NB4 (cell line): ENCODE data around the gene PDIA5.

ENCODE experiments used
- DNase-seq: peaks from one replicate; pipeline ENCODE4 v3.0.0; 2010; ENCODE audit warnings: low read depth
- H3K4me3 ChIP-seq: one replicate; pipeline ENCODE4 v1.5.1; 2011; ENCODE audit warnings: mild to moderate bottlenecking, low read depth, low read length, moderate library complexity
- MYC ChIP-seq: IDR thresholded peaks from 2 replicates; pipeline ENCODE4 v1.6.1; 2011; ENCODE audit warnings: low read depth, low read length
- POLR2A ChIP-seq: IDR thresholded peaks from 2 replicates; pipeline ENCODE4 v1.6.1; 2011; ENCODE audit warnings: mild to moderate bottlenecking; ENCODE audit not compliant: insufficient read length; ENCODE audit errors: extremely low read depth
- TF ChIP-seq, protein P1 (sequence below): IDR thresholded peaks from one replicate; pipeline ENCODE4 v1.5.1; 2012; ENCODE audit warnings: low read depth, low read length
- TF ChIP-seq, protein P2 (sequence below): IDR thresholded peaks from 2 replicates; pipeline ENCODE4 v1.6.1; 2011; ENCODE audit warnings: low read depth, low read length

The PDIA5 gene

DNA sequence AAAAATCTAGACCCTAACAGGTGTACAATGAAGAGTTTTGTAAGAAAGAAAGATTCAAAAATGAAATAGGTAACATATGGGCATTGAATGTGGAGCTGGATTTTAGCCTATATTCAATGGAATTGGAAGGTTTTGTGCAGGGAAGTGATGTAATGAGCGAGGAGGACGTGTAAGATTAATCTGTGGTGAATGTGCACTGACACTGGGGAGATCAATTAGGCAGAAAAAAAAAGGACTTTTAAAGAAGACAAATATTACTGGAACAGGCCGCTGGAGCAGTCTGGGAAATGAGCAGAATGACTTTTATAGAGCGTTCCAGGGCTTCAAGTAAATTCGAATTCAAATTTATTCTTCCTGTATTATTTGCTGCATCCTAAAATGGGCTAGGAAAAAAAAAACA lies 55.2 kb downstream of the PDIA5 start:
- TF ChIP-seq, protein P1, sequence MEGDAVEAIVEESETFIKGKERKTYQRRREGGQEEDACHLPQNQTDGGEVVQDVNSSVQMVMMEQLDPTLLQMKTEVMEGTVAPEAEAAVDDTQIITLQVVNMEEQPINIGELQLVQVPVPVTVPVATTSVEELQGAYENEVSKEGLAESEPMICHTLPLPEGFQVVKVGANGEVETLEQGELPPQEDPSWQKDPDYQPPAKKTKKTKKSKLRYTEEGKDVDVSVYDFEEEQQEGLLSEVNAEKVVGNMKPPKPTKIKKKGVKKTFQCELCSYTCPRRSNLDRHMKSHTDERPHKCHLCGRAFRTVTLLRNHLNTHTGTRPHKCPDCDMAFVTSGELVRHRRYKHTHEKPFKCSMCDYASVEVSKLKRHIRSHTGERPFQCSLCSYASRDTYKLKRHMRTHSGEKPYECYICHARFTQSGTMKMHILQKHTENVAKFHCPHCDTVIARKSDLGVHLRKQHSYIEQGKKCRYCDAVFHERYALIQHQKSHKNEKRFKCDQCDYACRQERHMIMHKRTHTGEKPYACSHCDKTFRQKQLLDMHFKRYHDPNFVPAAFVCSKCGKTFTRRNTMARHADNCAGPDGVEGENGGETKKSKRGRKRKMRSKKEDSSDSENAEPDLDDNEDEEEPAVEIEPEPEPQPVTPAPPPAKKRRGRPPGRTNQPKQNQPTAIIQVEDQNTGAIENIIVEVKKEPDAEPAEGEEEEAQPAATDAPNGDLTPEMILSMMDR = no peak
- no peak for TF ChIP-seq MYC
- no peak for TF ChIP-seq POLR2A
- TF ChIP-seq, protein P2, sequence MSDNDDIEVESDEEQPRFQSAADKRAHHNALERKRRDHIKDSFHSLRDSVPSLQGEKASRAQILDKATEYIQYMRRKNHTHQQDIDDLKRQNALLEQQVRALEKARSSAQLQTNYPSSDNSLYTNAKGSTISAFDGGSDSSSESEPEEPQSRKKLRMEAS = no peak
- no peak for DNase-seq
- no peak overlapping the region for H3K4me3 ChIP-seq

DNA sequence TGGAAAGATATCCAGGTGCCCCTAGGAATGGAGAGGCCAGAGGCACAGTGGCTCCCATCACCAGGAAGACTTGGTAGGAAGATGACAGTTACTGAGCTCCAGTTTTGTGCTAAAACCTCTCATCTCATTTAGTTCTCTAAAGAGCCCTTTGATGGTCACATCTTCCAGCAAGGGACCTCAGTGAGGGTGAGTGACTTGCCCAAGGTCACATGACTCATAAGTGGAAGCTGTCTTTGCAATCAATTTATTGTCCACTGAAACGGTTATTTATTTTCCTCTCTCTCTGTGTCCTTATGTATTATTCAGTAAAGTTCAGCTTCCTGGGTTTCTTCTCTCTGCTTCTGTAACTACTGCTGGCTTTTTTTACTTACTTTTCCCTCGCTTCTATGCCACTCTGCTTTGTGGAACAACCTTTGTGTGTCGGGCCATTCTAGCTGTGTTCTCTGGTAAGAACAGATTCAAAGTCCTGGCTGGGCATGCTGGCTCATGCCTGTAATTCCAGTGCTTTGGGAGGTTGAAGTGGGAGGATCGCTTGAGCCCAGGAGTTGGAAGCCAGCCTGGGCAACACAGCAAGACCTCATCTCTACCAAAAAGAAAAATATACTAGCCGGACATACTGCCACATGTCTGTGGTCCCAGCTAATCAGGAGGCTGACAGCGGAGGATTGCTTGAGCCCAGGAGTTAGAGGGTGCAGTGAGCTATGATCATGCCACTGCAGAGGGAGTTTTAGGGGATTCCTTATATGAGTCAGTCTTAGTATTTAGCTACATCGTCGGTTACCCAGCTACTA lies 55.9 kb downstream of the PDIA5 start:
- no peak for DNase-seq
- H3K4me3 ChIP-seq = no peak overlapping the region
- TF ChIP-seq, protein P1 = no peak
- TF ChIP-seq MYC = no peak
- TF ChIP-seq, protein P2 = no peak

DNA sequence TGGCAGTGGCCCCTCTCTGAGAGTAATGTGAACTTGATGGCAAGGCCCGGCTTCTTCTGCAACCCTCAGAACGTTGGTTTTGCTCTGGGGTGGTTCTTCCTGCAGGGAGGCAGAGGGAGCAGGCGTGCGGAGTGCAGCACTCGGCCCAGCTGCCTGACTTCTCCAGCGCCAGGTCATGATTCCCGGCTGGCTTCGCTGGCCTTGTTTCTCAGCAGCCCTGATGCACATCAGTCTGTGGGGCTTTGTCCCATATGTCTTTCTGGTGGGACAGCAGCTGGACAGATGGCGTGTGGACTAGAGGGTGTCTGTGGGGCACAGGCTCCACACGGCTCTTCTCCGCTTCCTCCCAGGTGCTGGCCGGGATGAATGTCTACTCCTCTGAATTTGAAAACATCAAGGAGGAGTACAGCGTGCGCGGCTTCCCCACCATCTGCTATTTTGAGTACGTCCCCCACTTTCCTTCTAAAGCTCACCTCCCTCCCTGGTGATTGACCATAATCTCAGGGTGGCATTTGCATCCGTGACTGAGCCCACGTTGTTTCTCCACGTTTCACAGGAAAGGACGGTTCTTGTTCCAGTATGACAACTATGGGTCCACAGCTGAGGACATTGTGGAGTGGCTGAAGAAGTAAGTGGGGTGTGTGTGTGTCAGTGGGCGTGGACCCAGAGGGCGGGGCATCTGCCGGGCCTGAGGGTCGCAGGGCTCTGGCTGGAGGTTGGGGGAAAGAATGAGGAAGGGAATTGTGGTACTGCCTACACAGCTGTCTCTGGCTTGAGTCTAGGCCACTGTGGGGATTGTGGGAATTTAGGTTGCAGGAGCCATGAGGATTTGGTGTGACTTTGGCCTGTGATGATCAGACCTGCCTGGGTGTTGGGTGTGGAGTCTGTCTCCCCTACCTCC lies 57.1 kb downstream of the PDIA5 start:
- DNase-seq = no peak
- TF ChIP-seq POLR2A (no peak), MYC (no peak)
- H3K4me3 ChIP-seq = no peak overlapping the region

DNA sequence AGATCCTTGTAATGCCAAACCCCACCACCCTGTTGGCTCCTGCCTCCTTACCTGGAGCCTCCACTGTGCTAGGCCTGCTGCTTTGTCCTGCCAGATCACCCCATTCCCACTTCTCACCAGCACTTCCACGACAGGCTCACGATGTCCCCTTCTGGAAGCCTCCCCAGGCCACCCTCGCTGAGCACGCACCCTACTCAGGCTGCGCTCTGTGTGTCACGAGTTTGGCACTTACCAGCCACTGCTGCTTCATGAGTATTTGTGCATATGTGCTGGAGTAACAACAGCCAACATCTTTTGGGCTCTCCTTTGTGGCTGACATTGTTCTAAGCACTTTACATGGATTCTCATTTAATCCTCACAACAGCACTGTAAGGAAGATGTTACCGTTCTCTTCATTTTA lies 58.1 kb downstream of the PDIA5 start:
- TF ChIP-seq, protein P1 = no peak
- TF ChIP-seq POLR2A = no peak
- no peak for TF ChIP-seq MYC
- TF ChIP-seq, protein P2 = no peak
- no peak for DNase-seq
- H3K4me3 ChIP-seq = no peak overlapping the region

DNA sequence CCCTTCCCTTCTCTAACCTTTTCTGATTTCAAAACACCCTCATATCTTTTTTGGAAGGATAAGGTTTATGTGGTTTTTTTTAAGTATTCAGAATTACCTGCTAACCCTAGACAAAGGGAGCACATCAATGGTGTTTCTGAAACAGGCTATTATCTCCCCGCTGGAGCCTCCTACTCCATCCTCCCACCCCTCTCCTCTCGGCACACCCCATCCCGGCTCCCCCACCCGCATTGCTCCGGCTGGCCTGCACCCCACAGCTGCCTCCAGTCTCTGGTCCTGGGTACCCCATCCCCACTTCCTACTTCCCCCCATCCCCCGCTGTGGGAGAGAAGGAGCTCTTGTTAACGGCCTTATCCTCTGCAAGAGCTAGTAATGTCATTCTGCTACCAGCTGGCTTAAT lies 59.2 kb downstream of the PDIA5 start:
- no peak for DNase-seq
- no peak overlapping the region for H3K4me3 ChIP-seq
- TF ChIP-seq, protein P1 = no peak
- no peak for TF ChIP-seq MYC
- TF ChIP-seq, protein P2 = no peak
- TF ChIP-seq POLR2A = no peak

DNA sequence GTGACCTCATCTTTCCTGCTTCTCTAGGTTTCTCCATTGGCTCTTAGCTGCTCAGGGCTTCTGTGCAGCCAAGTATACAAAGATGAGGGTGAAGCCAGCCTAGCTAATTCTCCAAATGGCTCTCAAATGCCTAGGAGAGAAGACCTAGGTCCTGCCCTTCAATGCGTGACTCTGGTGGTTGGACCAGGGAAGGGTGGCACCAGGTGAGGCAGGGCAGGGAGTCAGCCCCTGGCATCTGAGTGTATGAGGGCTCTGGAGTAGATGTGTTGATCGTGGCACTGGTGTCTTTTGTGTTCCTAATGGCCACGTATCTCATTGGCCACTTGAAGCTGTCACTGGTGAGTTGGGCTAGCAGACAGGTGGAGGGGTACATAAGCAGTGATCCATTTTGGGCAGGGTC lies 59.8 kb downstream of the PDIA5 start:
- DNase-seq = no peak
- H3K4me3 ChIP-seq = no peak overlapping the region
- TF ChIP-seq POLR2A = no peak
- no peak for TF ChIP-seq MYC
